OCI-M2 (cell line): ENCODE results near the gene PDE11A.

Experiments
- DNase-seq: peaks from one replicate; lab custom pipeline; 2025; ENCODE audit not compliant: unreplicated experiment; lab: John Stamatoyannopoulos, UW

Gene PDE11A

DNA sequence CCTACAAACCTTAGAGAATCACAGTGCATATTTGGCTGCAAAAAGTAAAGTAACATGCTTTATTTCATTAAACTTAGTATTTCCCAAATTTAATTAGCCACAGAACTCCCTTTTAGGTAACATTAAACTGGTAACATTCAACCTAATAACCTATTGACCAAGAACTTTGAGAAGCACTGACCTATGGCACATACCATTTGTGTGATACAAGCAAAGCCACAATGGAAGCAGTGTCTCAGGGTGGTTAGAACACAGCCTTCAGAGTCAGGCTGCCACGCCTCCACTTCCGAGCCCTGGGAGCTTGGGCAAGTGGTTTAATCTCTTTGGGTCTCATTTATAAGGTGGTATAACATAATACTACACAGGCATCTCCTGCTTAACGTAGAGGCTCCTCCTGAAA, 301.4 kb downstream of the PDE11A start:
- DNase-seq = no peak

DNA sequence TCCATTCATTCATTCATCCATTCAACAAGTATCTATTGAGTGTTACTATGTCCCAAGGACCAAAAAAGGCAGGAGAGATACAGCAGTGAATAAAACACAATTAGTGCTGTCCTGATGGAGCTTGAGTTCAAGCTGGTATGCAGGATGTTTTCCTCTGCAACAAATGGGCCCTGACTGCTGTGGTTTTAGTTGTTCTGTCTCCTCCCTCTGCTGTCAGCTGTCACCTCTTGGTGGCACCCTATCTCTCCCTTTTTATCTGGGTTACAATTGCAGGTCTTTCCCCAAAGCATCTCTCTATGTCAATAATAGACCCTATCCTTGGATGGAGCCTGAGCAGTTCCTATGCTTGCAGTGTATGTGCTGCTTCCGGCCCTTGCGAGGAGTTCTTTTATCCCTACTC, 304.8 kb downstream of the PDE11A start:
- DNase-seq = no peak

DNA sequence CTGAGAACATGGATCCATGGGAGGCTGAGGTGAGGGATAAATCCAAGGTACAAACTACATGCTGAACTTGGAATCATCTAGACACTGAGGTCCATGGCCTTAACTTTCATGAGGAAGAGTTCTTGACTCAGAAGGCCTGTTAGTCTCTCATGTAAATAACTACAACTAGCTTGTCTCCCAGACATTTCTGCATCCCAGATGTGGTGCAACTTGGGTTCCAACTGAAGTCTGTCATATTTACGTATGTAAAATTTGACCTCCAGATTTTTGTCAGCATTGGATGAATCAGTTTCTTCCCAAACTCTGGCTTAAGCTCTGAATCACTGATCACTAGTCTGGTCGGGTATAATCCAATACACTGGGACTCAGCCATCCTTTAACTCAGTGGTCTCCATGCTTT, 306.9 kb downstream of the PDE11A start:
- no peak for DNase-seq

DNA sequence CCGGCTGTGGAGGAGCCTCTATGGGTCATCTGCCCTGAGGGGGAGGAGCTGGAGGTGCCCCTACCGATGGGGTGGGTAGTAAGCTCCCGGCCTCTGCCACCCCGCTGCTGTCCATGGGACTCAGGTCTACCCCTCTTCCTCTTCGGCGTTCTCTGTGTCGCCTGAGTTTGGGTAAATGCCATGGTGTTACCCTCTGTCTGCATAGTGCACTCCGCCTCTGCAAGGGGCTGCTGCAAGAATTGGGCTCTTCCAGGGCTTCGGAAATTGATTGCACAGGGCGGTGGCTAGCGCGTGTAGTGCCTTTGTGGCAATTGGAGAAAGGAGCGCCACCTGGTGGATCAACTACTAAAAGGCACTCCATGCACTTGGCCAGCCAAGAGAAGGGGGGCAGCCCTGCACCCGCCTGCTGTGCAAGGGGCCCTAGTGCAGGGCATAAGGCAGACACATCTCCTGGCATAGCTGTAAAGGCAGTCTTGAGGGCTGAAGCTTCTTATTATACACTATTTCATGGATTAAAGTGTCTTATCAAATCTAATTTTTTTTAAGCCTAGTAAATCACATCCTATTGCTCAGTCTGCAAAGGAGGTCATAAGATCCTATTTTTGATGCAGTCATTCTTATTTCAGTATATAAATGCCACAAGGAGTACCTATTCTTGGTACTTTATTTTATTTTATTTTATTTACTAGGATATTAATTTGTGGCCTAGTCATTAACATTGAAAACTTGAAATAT, 308.9 kb downstream of the PDE11A start:
- peak; percentile 9 for DNase-seq

DNA sequence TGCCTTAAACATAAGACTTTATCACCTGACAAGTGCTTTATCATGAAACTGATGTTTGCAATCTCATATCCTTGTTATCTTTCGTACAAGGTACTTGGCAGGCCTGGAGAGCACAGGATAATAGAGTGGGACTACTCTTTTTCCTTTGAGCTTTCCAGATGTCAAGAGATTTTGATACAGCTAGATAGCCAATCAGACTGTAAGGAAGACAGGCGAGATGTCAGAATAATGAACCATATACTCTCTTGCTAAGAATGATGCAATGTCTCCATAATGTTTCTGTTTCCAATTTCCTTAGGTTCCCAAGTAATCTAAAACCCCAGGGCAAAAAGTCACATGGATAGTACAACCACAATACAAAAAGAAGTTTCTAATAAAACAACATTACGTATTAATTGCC, 313.1 kb downstream of the PDE11A start:
- no peak for DNase-seq

DNA sequence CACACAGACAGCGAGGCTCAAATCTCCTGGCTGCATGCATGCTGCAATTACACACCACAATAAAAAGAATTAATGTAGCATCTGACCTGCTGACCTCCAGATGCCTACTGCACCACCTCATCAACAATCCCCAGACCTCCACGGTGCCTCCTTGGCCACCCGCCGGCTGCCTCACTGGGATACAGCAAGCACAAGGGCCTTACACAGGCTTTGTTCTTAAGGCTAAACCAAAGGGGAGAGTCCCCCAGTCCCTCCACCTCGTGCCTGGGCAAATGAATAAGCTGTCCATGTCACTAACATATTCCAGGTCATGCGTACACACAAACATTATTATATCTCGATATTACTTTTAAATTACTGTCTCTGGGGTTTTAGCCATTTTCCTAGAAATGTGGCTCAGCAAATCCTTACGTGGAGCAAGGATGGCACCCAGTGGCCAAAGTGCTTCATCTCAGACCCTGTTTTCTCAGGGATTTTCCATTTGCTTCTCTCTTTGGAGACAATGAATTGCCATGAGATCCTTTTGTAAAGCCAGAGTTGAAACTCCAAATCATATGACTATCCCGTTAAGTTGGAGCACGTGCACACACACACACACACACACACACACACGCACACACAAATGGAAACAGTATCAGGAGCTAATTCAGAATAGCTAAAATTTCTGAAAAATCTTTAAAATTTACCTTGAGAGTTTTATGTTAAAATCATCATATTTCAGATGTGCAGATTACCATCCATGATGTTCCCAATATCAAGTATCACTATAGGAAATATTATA, 313.8 kb downstream of the PDE11A start:
- DNase-seq = no peak

DNA sequence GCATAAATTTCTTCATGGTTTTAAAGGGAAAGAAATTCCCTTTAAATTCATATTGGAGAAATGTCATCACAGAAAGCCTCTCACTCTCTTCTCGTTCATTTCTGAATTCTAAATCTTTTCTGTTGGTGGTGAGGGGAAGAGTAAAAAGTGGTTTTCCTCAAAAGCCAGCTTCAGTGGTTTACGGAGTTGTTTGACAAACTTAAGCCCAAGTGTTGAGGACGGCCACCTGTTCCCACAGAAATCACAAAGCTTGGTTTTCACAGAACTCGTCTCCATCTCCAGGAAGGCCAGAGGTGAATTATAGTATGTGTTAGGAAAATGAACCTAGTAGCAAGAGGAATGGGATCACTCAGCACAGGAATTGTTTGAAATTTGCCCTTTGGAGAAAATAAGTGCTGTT, 316.2 kb downstream of the PDE11A start:
- no peak for DNase-seq

DNA sequence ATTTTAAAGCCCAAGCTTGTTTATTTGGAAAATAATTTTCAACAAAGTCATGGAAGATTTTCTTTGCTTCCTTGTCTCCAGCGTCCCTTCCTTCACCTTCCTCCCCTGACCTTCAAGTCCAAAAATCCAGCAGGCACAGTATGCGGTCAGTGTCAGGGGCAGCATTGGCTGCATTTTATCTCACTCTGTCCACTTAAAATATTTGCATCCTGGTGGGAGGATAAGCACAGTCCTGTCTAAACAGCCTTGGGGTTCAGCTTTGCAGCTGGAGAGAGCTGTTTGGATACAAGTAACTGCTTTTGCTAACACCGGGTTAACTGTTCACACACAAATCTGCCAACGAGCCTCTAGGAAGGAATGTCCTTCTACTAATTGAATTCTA, 318.1 kb downstream of the PDE11A start:
- DNase-seq = no peak

DNA sequence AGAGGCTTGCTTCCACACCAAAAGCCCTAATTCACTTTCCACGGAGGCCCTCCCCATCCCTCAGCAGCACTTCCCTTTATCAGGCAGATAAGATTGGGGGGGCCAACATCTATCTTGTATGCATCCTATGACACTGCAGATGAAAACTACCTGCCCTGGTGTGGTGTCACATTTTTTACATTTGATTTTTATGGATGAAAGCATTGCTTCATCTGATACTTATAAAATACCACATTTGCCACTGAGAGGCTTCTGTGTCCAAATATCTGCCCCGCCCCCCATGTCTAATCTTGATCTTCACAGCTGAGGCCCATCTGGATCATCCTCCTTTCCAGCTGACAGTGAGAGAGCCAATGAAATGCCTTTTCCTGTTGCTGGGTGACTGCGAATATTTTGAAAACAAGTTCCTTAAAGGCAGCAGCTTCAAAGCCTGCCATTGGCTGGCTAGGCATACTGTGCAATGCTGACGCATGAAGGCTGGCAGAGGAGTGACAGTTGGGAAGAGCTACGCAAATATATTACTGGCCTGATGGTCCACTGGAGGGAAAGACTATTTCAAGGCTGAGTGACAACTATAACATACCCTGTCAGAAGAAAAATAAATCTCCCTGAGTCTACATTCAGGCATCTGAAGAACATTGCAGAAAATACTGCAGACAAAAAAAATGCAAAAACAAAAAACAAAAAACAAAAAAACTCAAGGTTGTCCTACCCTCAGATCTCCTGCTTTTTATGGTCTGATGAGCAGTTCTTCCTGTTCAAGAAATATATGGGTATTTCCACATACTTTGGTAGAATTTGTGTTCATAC, 318.7 kb downstream of the PDE11A start:
- no peak for DNase-seq

DNA sequence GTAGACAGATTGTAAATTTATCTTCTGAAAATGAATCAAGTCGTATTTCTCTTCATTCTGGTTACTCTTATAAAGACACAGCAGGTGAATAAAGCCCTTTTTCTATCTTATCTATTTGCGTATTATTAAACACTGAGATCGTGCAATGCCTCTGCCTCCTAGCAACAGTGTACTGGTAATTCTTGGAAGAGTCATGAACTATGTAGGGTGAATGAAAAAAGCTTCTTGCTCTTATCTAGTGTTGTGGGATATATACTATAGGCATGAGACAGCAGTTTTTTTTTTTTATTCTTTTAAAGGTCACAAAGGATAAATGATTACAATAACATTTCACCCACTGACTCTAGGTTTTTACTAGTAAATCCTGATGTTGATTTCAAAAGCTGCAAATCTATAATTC, 324.2 kb downstream of the PDE11A start:
- DNase-seq = no peak

DNA sequence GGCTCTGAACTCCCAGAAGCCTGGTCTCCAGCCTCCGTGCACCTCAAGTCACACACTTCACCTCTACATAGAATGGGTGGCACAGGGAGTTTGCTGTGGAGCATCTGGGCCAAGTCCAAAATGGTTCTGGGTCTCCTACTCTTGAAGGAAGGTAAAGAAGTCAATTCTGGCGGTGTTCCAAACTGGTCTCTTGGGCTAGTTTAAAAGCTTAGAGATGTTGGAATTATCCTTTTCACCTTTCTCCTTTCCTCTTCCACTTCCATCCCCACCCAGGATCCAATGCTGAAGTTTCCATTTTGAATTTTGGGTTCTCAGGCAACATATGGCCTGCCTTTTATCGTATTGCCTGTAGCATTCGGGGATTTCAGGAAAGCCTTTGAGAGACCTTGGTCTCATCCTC, 325.2 kb downstream of the PDE11A start:
- DNase-seq = no peak

DNA sequence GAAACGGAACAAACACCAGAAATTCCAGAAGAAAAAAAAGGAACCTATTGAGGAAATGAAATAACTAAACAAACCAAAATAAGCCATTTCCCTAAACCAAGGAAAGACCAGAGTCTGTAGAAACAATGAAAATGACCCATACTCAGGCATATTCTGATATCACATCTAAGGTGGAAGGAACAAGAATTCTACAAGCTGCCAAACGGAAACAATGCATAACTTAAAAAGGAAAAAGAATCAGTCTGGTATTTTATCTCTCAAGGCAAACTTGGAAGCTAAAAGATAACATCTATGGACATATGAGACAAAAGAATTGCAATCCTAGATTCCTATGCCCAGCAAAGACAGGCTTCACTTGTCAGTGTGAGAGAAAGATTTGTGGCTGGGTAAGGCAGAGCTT, 326.2 kb downstream of the PDE11A start:
- no peak for DNase-seq

DNA sequence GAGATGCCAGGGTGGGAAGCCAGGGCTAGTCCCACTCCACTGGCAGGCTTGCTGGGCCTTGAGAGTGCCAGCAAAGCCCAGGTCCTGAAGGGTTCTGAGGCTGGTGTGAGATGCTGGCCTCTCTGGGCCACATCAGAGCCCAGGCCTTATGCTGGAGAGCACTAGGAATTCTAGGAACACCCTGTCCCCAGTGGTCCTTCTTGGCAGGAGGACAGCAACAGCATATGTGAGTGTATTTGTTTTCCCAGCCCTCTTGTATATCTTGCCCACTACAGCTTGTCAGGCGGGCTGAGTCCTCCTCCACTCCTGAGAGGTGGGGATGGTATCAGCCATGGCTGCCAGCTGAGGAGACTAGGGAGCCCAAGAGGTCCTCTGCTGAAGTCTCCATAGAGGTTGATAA, 327.0 kb downstream of the PDE11A start:
- no peak for DNase-seq

DNA sequence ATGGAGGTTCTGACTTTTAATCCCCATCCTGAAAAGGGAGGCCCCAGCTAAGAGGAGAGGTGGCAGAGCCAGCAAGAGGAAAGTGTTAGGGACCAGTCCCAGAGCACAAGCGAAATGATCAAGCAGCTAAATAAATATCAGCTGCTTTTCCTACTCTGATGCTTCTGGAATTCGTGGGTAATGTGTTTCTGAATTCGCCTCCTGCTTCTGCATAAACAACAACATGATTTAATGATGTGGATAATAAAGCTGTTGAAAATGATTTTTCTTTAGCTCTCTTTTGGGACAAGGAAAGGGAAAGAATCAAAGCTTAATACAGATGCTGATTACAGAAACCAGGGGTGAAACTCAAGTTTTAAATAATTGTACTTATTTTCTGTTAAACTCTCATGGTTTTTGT, 329.7 kb downstream of the PDE11A start:
- DNase-seq = no peak

DNA sequence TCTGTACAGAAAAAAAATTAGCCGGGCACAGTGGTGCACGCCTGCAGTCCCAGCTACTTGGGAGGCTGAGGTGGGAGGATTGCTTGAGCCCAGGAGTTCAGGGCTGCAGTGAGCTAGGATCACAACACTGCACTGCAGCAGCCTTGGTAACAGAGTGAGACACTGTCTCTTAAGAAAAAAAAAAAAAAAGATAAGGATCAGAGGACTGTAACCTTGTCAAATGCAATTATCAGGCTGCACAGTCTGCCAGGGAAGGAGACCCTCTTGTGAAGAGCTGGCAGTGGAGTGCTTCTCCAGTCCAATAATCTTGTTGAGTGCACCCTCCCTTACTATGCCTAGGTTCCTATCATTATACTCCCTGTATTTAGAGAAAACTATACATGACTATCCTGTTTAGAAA, 330.7 kb downstream of the PDE11A start:
- no peak for DNase-seq

DNA sequence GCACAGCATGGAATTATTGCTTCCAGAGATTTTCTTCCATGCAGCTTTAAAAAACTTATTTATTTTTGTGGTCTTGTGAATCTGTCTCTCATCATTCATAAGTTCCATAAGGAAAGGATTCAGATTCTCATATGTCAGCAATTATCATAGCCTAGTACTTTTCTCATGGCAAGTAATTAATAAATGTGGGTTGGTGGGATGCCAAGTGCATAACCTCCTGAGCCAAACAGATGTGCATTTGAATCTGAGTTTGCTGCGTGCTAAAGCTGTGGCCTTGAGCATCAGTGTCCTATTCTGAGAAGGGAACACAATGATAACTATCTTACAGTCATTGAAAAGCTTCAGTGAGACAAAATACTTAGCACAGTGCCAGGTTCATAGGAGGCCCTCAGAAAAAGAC, 331.9 kb downstream of the PDE11A start:
- DNase-seq = no peak

DNA sequence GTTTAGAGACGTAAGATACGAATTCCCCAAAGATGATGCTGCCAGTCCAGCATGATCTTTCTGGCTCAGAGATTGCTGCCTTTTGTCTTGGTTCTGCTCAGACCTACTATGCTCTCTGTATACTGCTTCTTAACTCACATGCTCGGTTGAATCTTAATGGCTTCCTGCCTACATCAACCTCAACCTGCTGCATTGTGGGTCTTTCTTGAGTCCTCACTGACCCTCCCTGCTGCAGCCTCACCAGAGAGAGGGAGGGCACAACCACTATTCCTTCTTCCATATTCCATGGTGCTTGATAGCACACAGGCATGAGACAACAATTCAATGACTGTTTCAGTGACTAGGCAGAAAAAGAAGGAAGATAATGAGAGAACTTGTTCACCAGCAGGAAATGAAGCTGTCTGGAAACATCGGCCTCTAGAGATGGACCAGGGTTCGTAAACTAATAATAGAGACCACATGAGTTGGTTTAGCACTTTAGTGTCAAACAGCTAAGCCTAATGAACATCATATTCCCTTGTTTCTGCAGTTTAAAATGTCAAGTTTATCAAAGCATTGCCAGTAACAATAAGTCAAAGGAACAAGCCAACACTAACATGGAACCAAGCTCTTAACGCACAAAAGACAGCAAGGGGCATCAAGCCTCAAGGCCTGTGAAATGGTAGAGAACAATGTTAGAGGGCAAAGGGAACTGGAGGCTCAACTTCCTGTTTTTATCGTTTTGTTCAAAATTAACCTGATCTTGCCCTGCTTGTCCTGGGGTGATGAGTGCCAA, 333.9 kb downstream of the PDE11A start:
- DNase-seq = no peak

DNA sequence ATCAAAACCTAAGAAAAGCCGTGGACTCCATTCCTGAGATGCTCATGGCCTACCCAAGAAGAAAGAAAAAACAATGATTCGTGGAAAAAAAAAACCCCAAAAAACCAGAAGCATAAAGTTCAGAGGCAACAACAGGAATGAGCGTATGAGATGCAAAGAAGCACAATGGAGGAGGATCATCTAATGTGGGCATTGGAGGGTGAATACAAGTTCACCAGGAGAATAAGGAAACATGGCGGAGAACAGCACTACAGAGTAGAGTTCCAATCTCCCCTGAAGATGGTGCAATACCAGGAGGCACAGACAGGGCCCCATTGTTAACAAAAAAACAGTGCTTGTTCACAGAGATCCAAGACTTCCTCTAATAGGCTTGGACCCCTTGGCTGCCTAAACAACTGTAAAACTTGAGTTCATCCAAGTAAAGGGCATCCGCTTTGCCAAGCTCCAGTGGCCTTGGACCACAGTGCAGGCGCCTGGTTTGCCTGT, 337.2 kb downstream of the PDE11A start:
- DNase-seq = no peak

DNA sequence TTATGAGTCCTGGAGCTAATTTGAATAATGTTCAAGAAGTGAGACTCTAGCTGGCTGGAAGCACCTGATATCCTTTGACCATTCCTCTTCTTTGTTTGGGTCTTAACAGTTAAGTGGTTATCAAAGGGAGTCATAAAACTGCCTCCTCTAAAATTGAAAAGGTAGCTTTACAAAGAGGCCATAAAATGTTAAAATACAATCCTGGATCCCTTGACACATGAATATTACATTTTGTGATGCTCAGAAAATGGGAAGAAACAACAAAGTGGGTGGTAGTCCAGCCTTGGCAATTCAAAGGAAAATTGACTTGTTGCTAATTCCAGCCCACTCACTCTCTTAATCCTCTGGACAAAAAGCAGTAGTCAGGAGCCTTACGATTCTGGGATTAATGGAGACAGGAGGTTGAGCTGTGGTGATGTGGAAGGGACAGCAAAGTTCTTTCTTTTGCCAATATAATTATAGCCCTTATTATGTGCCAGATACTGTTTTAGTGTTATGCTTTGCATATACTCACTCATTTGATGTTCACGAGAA, 339.2 kb downstream of the PDE11A start:
- DNase-seq = no peak

DNA sequence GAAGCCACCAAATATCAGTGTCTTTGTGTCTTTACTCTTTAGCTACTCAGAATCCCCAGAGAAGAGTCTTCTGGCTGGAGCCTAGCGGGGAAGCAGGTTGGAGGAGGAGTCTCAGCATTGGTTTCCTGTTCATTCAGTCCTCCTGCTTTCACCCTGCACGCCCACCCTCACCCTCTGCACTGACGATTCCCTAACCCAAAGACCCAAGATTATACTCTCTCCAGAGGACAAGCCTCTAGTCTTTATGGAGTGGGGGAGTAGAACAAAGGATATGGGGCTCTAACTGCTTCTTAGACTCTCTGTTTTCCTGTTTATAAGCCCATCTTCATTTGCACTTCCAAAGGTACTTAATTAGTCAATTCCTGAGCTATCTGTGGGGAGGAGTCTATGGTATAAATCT, 341.2 kb downstream of the PDE11A start:
- no peak for DNase-seq

DNA sequence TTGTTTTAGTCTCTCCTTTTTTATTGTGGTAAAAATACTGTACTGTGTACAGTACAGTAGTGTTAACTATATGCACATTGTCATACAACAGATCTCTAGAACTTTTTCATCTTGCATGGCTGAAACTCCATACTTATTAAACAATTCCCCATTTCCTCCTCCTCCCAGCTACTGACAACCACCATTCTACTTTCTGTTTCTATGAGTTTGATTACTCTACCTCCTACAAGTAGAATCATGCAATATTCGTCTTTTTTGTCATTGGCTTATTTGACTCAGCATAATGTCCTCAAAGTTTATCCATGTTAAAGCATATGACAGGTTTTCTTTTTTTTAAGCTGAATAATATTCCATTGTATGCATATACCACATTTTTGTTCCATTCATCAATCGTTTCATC, 341.8 kb downstream of the PDE11A start:
- no peak for DNase-seq
